MM.1S (cell line): Measurements from ENCODE around the gene FAM222B.

Experiments
- DNase-seq: peaks from one replicate; pipeline ENCODE4 v3.0.0-alpha.2; 2015
- H2AFZ ChIP-seq: fragments of 300-600 bp; sonication (generic); 2 replicates; pipeline ENCODE4 v1.6.0; 2016; ENCODE audit warnings: antibody characterized with exemption, low read length
- H3F3A ChIP-seq: fragments of 300-600 bp; sonication (generic); 2 replicates; pipeline ENCODE4 v1.6.1; 2016; ENCODE audit warnings: mild to moderate bottlenecking, antibody characterized with exemption, low read length, moderate library complexity, mixed read lengths; ENCODE audit not compliant: insufficient read depth
- H3K27ac ChIP-seq: fragments of 300-600 bp; sonication (generic); 2 replicates; pipeline ENCODE4 v1.5.1; 2016; ENCODE audit warnings: mild to moderate bottlenecking, low read length
- H3K27me3 ChIP-seq: fragments of 300-600 bp; sonication (generic); replicated peaks from 2 replicates; pipeline ENCODE4 v1.6.0; 2016; ENCODE audit warnings: low read length; ENCODE audit not compliant: insufficient read depth
- H3K36me3 ChIP-seq: fragments of 300-600 bp; sonication (generic); replicated peaks from 2 replicates; pipeline ENCODE4 v1.6.1; 2016; ENCODE audit warnings: mild to moderate bottlenecking, low read length, mixed read lengths; ENCODE audit not compliant: insufficient read depth
- H3K4me1 ChIP-seq: fragments of 300-600 bp; sonication (generic); 2 replicates; pipeline ENCODE4 v1.6.1; 2016; ENCODE audit warnings: low read length, mixed read lengths
- H3K4me2 ChIP-seq: fragments of 300-600 bp; sonication (generic); 2 replicates; pipeline ENCODE4 v1.6.0; 2016; ENCODE audit warnings: low read depth, low read length
- H3K4me3 ChIP-seq: fragments of 300-600 bp; sonication (generic); 2 replicates; pipeline ENCODE4 v1.5.1; 2016; ENCODE audit warnings: low read length, mixed read lengths
- H3K79me2 ChIP-seq: fragments of 300-600 bp; sonication (generic); 2 replicates; pipeline ENCODE4 v1.6.1; 2016; ENCODE audit warnings: mixed run types, low read length, mixed read lengths
- H3K9ac ChIP-seq: fragments of 300-600 bp; sonication (generic); 2 replicates; pipeline ENCODE4 v1.6.1; 2016; ENCODE audit warnings: low read length, mixed read lengths
- H3K9me2 ChIP-seq: fragments of 300-600 bp; sonication (generic); replicated peaks from 2 replicates; pipeline ENCODE4 v1.6.1; 2016; ENCODE audit warnings: mild to moderate bottlenecking, low read length, mixed read lengths; ENCODE audit not compliant: insufficient read depth
- H3K9me3 ChIP-seq: fragments of 300-600 bp; sonication (generic); replicated peaks from 2 replicates; pipeline ENCODE4 v1.6.1; 2016; ENCODE audit warnings: mild to moderate bottlenecking, low read length, mixed read lengths; ENCODE audit not compliant: insufficient read depth
- H4K20me1 ChIP-seq: fragments of 300-600 bp; sonication (generic); 2 replicates; pipeline ENCODE4 v1.6.1; 2016; ENCODE audit warnings: mild to moderate bottlenecking, low read length, moderate library complexity, mixed read lengths; ENCODE audit not compliant: insufficient read depth
- CTCF ChIP-seq: fragments of 300-600 bp; sonication (generic); IDR thresholded peaks from 2 replicates; pipeline ENCODE4 v1.5.1; 2016; ENCODE audit warnings: antibody characterized with exemption, low read length, mixed read lengths
- EZH2 ChIP-seq: fragments of 300-600 bp; sonication (generic); optimal IDR thresholded peaks from 2 replicates; pipeline ENCODE3; 2017; ENCODE audit warnings: low read depth, mild to moderate bottlenecking, antibody characterized with exemption, low read length, mixed read lengths
- EZH2phosphoT487 ChIP-seq: fragments of 300-600 bp; sonication (generic); IDR thresholded peaks from 2 replicates; pipeline ENCODE4 v1.6.1; 2018; ENCODE audit warnings: antibody characterized with exemption, low read length

Gene FAM222B

GRCh38 chr17:28857905-28858800, 15.6 kb upstream of the FAM222B start:
- H3K4me2 ChIP-seq = no peak overlapping the region
- no peaks in the 10 kb centered on the region for H3K9me2 ChIP-seq
- H3K27ac ChIP-seq = no peak overlapping the region
- TF ChIP-seq EZH2 (no peak), EZH2phosphoT487 (no peak), CTCF (no peak)
- H3K9ac ChIP-seq = no peak overlapping the region
- H3K27me3 ChIP-seq = no peaks in the 10 kb centered on the region
- no peak for DNase-seq
- no peak overlapping the region for H3K4me3 ChIP-seq
- no peak overlapping the region for H2AFZ ChIP-seq
- H3K36me3 ChIP-seq = 0 out of 2 replicates have a peak, but pooled peaks cover 2% of the 10 kb centered on the region
- no peaks in the 10 kb centered on the region for H3F3A ChIP-seq
- no peaks in the 10 kb centered on the region for H3K4me1 ChIP-seq
- H4K20me1 ChIP-seq = no peaks in the 10 kb centered on the region
- H3K79me2 ChIP-seq = peaks cover 20% of the 10 kb centered on the region
- H3K9me3 ChIP-seq = no peaks in the 10 kb centered on the region

DNA sequence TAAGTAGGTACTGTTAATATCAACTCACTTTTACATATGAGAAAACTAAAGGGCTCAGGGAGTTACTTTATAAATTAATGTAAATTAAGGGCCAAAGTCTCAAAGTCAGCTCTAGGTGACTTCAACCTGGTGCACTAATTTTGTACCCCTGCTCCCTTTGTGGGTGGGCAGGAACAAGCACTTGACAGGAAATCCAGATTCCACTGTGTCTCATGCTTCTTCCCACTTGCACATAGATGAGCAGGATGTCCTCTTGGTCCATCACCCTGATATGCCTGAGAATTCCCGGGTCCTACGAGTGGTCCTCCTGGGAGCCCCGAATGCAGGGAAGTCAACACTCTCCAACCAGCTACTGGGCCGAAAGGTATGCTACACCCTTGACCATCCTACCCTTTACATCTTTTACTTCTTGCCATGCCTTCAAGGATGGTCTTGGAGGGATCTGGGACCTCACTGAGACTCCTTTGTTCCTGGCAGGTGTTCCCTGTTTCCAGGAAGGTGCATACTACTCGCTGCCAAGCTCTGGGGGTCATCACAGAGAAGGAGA, 13.5 kb upstream of the FAM222B start:
- no peak for TF ChIP-seq EZH2phosphoT487
- no peak for TF ChIP-seq CTCF
- TF ChIP-seq EZH2 = no peak
- H3K4me3 ChIP-seq = no peak overlapping the region

DNA sequence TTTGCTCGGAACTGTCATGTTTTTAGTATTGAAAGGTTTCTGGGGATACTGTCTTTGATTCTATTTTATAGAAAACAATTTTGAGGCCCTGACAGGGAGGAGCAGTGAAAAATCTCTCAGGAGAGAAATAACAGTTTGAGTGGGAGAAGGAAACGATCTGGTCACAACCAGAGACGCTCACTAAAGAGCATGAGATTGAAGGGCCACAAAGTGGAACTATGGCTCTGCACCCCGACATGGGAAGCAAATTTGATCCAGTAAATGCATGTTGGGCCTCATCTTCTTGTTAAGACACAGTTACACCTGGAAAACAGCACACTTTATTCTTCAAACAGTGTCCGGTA, 12.7 kb upstream of the FAM222B start:
- Histone ChIP-seq H3K79me2 (peaks cover 20% of the 10 kb centered on the region), H3K36me3 (0 out of 2 replicates have a peak, but pooled peaks cover under 1% of the 10 kb centered on the region), H3K4me1 (no peaks in the 10 kb centered on the region), H3K9me3 (no peaks in the 10 kb centered on the region), H3K27me3 (no peaks in the 10 kb centered on the region), H3K9me2 (no peaks in the 10 kb centered on the region), H3F3A (no peaks in the 10 kb centered on the region), H4K20me1 (no peaks in the 10 kb centered on the region), H2AFZ (peak overlapping the region; percentile 99), H3K9ac (peak overlapping the region; percentile 82), H3K27ac (no peak overlapping the region), H3K4me3 (peak overlapping the region; percentile 97), H3K4me2 (peak overlapping the region; percentile 85)
- TF ChIP-seq CTCF (no peak), EZH2 (no peak), EZH2phosphoT487 (no peak)
- DNase-seq = no peak

More for the DNA sequence above, 13.5 kb upstream of the FAM222B start:
- Histone ChIP-seq H3K79me2 (peaks cover 20% of the 10 kb centered on the region), H4K20me1 (no peaks in the 10 kb centered on the region), H3K9ac (no peak overlapping the region), H3K4me2 (peak overlapping the region; percentile 85; the same call in 1 of the 2 replicates), H3K4me1 (no peaks in the 10 kb centered on the region), H3K27me3 (no peaks in the 10 kb centered on the region), H3K9me3 (no peaks in the 10 kb centered on the region), H3K9me2 (no peaks in the 10 kb centered on the region), H3K36me3 (0 out of 2 replicates have a peak, but pooled peaks cover 2% of the 10 kb centered on the region), H3F3A (no peaks in the 10 kb centered on the region), H3K27ac (no peak overlapping the region), H2AFZ (no peak overlapping the region)
- DNase-seq = no peak
